A673 (cell line): ENCODE data around the gene TTLL11.

ENCODE experiments used
- CTCF ChIP-seq: fragments of 300-800, 200-600 bp; sonication (generic); conservative IDR thresholded peaks from 2 replicates; pipeline ENCODE4 v1.5.1; 2017; ENCODE audit warnings: low read depth, mild to moderate bottlenecking, antibody characterized with exemption, low read length, moderate library complexity, mixed read lengths
- EZH2 ChIP-seq: fragments of 200-600 bp; sonication (generic); IDR thresholded peaks from 2 replicates; pipeline ENCODE4 v1.6.1; 2017; ENCODE audit warnings: borderline replicate concordance, low read depth, mild to moderate bottlenecking, mixed read lengths, antibody characterized with exemption, low read length; ENCODE audit not compliant: poor library complexity, severe bottlenecking

- TF ChIP-seq CTCF: no peak
- no peak for TF ChIP-seq EZH2
These were observed 88.5 kb downstream of the TTLL11 start for GRCh38 chr9:122004589-122004988.
